BLaER1 (cell line): ENCODE data around the gene MLLT6.

Source experiments
- H3K27ac ChIP-seq: shearing (Covaris generic); formaldehyde crosslinking; 2 replicates; pipeline ENCODE4 v1.8.1; 2022
- H3K27me3 ChIP-seq: shearing (Covaris generic); formaldehyde crosslinking; 2 replicates; pipeline ENCODE4 v1.8.1; 2022
- H3K36me3 ChIP-seq: shearing (Covaris generic); formaldehyde crosslinking; 2 replicates; pipeline ENCODE4 v1.8.1; 2022
- H3K4me1 ChIP-seq: shearing (Covaris generic); formaldehyde crosslinking; 2 replicates; pipeline ENCODE4 v1.8.1; 2022
- H3K4me2 ChIP-seq: shearing (Covaris generic); formaldehyde crosslinking; 2 replicates; pipeline ENCODE4 v1.8.1; 2022
- H3K4me3 ChIP-seq: shearing (Covaris generic); formaldehyde crosslinking; 2 replicates; pipeline ENCODE4 v1.8.1; 2022
- H3K9ac ChIP-seq: shearing (Covaris generic); formaldehyde crosslinking; 2 replicates; pipeline ENCODE4 v1.8.1; 2022
- H3K9me3 ChIP-seq: shearing (Covaris generic); formaldehyde crosslinking; 2 replicates; pipeline ENCODE4 v1.8.1; 2022
- H4K20me1 ChIP-seq: shearing (Covaris generic); formaldehyde crosslinking; 2 replicates; pipeline ENCODE4 v1.8.1; 2022
- Cebpa-rat ChIP-seq: shearing (Covaris generic); IDR thresholded peaks from 2 replicates; pipeline ENCODE4 v1.8.1; 2022

The MLLT6 gene

DNA sequence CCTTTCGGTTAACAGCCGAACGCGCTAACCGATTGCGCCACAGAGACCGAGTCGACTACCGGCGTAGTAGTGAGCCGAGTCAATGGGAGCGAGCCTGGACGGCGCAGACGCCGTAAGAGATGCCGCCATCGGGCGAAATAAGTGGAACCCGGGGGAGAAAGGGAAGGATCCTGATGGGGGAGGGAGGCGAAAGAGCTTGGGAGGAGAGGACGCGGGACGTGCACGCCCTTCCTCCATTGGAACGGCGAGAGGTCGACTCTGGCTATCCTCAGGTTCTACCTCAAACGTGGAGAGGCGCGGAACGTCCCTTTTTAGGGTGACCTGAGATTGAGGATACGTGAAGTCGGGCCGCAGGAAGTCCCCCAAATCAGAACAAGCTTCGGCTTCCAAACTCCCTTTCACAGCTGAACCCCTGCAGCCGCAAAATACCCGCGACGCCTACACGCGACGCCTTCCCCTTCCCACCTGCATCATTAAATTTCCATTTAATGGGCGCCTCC is 46.8 kb downstream of the MLLT6 start:
- peak overlapping the region; percentile 78 for H3K9ac ChIP-seq
- H3K27me3 ChIP-seq = peaks cover 44% of the 10 kb centered on the region
- peak overlapping the region; percentile 83 for H3K4me2 ChIP-seq
- no peaks in the 10 kb centered on the region for H3K9me3 ChIP-seq
- H3K4me3 ChIP-seq = peak overlapping the region; percentile 94
- peaks cover 51% of the 10 kb centered on the region for H4K20me1 ChIP-seq
- TF ChIP-seq Cebpa-rat = peak; percentile 85
- H3K36me3 ChIP-seq = peaks cover 33% of the 10 kb centered on the region
- H3K27ac ChIP-seq = peak overlapping the region; percentile 70
- H3K4me1 ChIP-seq = peaks cover 52% of the 10 kb centered on the region

- Histone ChIP-seq H3K27ac (peak within 1 kb of the TSS; percentile 92), H3K9ac (peak within 1 kb of the TSS; percentile 95), H3K4me1 (peaks cover 50% of the 10 kb centered on the region), H3K27me3 (peaks cover 44% of the 10 kb centered on the region), H3K9me3 (no peaks in the 10 kb centered on the region), H3K4me3 (peak within 1 kb of the TSS; percentile 94), H3K4me2 (peak within 1 kb of the TSS; percentile 97), H3K36me3 (peaks cover 39% of the 10 kb centered on the region), H4K20me1 (peaks cover 54% of the 10 kb centered on the region)
- TF ChIP-seq Cebpa-rat = peak; percentile 83
These were observed 47.4 kb downstream of the MLLT6 start, which contains the start of gene PSMB3 for GRCh38 chr17:38752308-38753070. PSMB3 (plus strand) TSS chr17:38752741; CDS start chr17:38752827, 86 bp downstream.

- TF ChIP-seq Cebpa-rat = no peak
- H3K36me3 ChIP-seq = peaks cover 45% of the 10 kb centered on the region
- peak overlapping the region; percentile 94 for H3K4me3 ChIP-seq
- H3K9ac ChIP-seq = peak overlapping the region; percentile 95
- H3K27ac ChIP-seq = peak overlapping the region; percentile 92
- H3K4me1 ChIP-seq = peaks cover 50% of the 10 kb centered on the region
- peak overlapping the region; percentile 97 for H3K4me2 ChIP-seq
- H4K20me1 ChIP-seq = peaks cover 60% of the 10 kb centered on the region
- no peaks in the 10 kb centered on the region for H3K9me3 ChIP-seq
- H3K27me3 ChIP-seq = peaks cover 38% of the 10 kb centered on the region
These were observed 48.0 kb downstream of the MLLT6 start for GRCh38 chr17:38753071-38753506.

DNA sequence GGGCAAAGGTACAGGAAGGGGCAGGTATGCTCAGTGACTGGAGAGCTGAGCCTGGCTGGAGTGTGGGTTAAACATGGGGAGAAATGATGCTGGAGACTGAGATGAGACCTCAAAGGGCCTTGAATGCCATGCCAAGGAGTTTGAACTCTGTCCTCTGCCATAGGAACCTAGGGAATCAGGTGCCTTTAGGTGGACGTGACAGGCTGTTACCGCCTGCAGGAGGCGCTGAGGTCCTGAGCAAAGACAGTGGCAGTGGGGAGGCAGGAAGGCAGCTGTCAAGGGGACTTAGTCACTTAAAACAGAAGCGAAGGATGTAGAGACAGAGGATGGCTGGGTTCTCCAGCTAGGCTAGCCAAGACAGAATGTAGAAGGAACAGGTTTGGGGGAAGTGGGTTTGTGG is 56.5 kb downstream of the MLLT6 start:
- TF ChIP-seq Cebpa-rat = no peak
- Histone ChIP-seq H3K36me3 (peaks cover 100% of the 10 kb centered on the region), H3K9ac (no peak overlapping the region), H3K4me1 (no peaks in the 10 kb centered on the region), H3K9me3 (no peaks in the 10 kb centered on the region), H3K27ac (no peak overlapping the region), H3K4me2 (no peak overlapping the region), H4K20me1 (peaks cover 52% of the 10 kb centered on the region; the same call in 1 of the 2 replicates), H3K27me3 (no peaks in the 10 kb centered on the region), H3K4me3 (no peak overlapping the region)

- no peak overlapping the region for H3K9ac ChIP-seq
These were observed 57.2 kb downstream of the MLLT6 start for GRCh38 chr17:38762231-38762630.

DNA sequence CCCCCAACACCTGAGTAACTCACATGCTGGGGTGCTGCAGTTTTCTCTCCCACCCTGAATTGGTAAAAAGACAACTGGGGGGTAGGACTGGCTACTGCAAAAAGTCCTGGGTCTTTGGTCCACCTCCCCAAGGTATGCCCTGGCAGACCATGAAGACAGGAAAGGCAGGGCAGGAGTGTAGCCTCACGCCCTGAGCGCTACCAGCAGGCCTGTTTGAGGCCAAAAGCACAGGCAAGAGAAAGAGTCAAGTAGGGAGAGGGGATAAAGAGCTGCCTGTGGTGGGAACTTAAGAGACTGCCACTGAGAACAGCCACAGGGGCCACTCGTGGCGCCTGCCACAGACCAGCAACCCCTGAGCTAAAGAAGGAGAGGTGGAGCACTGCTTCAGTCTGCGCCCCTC is 61.3 kb downstream of the MLLT6 start:
- no peak for TF ChIP-seq Cebpa-rat
- peaks cover 61% of the 10 kb centered on the region; the same call in 1 of the 2 replicates for H4K20me1 ChIP-seq
- no peaks in the 10 kb centered on the region for H3K9me3 ChIP-seq
- H3K4me1 ChIP-seq = no peaks in the 10 kb centered on the region
- H3K27me3 ChIP-seq = no peaks in the 10 kb centered on the region
- H3K9ac ChIP-seq = no peak overlapping the region
- H3K4me3 ChIP-seq = no peak overlapping the region
- H3K4me2 ChIP-seq = no peak overlapping the region
- H3K27ac ChIP-seq = no peak overlapping the region
- H3K36me3 ChIP-seq = peaks cover 100% of the 10 kb centered on the region

More at GRCh38 chr17:38762231-38762630, 57.2 kb downstream of the MLLT6 start:
- no peak overlapping the region for H3K27ac ChIP-seq
- H3K4me2 ChIP-seq = no peak overlapping the region
- peaks cover 100% of the 10 kb centered on the region for H3K36me3 ChIP-seq
- no peaks in the 10 kb centered on the region for H3K27me3 ChIP-seq
- TF ChIP-seq Cebpa-rat = no peak
- H3K4me3 ChIP-seq = no peak overlapping the region
- H3K9me3 ChIP-seq = no peaks in the 10 kb centered on the region
- H4K20me1 ChIP-seq = peaks cover 57% of the 10 kb centered on the region; the same call in 1 of the 2 replicates
- H3K4me1 ChIP-seq = no peaks in the 10 kb centered on the region

DNA sequence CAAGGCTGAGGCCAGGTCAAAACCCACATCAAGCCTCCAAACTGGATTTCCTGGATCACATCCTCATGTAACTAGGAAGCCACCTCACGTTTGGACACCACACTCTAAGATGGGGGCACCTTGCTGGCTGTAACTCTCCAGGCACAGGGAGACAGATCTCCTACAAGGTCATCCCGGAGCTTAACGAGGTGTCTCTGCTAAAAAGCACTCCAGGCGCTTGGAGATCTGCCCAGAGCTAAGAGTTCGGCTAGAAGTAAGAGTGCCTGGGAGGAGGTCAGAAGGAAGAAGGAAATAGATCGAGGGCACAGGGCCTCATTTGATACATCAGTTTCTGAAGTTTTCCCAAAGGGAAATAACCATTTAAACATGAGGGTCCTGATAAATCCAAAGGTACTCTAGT is 63.3 kb downstream of the MLLT6 start:
- Histone ChIP-seq H3K36me3 (peaks cover 100% of the 10 kb centered on the region), H3K4me3 (no peak overlapping the region), H3K27ac (no peak overlapping the region), H3K9me3 (no peaks in the 10 kb centered on the region), H3K4me1 (no peaks in the 10 kb centered on the region), H4K20me1 (peaks cover 58% of the 10 kb centered on the region; the same call in 1 of the 2 replicates), H3K27me3 (no peaks in the 10 kb centered on the region), H3K9ac (no peak overlapping the region), H3K4me2 (no peak overlapping the region)
- TF ChIP-seq Cebpa-rat = no peak

- peaks cover 100% of the 10 kb centered on the region for H3K36me3 ChIP-seq
- H3K9me3 ChIP-seq = no peaks in the 10 kb centered on the region
- no peak overlapping the region for H3K4me2 ChIP-seq
- H3K9ac ChIP-seq = no peak overlapping the region
- peaks cover 30% of the 10 kb centered on the region; the same call in 1 of the 2 replicates for H4K20me1 ChIP-seq
- no peaks in the 10 kb centered on the region for H3K27me3 ChIP-seq
- H3K27ac ChIP-seq = no peak overlapping the region
- no peaks in the 10 kb centered on the region for H3K4me1 ChIP-seq
- no peak for TF ChIP-seq Cebpa-rat
- H3K4me3 ChIP-seq = no peak overlapping the region
These were observed 68.2 kb downstream of the MLLT6 start for GRCh38 chr17:38773258-38773657.

GRCh38 chr17:38777641-38778250 is 72.7 kb downstream of the MLLT6 start:
- no peaks in the 10 kb centered on the region for H3K9me3 ChIP-seq
- H3K4me2 ChIP-seq = no peak overlapping the region
- no peak for TF ChIP-seq Cebpa-rat
- no peaks in the 10 kb centered on the region for H3K27me3 ChIP-seq
- H3K9ac ChIP-seq = no peak overlapping the region
- peaks cover 100% of the 10 kb centered on the region for H3K36me3 ChIP-seq
- H3K4me1 ChIP-seq = no peaks in the 10 kb centered on the region
- H3K27ac ChIP-seq = no peak overlapping the region
- H4K20me1 ChIP-seq = peaks cover 24% of the 10 kb centered on the region; the same call in 1 of the 2 replicates
- no peak overlapping the region for H3K4me3 ChIP-seq
